GM12873 (cell line): ENCODE data around the gene C1orf198.

Experiments used
- CTCF ChIP-seq: IDR thresholded peaks from 2 replicates; pipeline ENCODE4 v1.5.1; 2012; ENCODE audit warnings: low read depth, mild to moderate bottlenecking, moderate library complexity, low read length, control low read depth; ENCODE audit not compliant: insufficient read depth; ENCODE audit errors: missing control alignments

Gene C1orf198

GRCh38 chr1:230852959-230853358 lies 15.4 kb downstream of the C1orf198 start:
- no peak for TF ChIP-seq CTCF

GRCh38 chr1:230851291-230851691 lies 17.0 kb downstream of the C1orf198 start:
- TF ChIP-seq CTCF, result no peak

- TF ChIP-seq CTCF, result no peak
Observed at GRCh38 chr1:230850547-230850946, 17.8 kb downstream of the C1orf198 start.

DNA sequence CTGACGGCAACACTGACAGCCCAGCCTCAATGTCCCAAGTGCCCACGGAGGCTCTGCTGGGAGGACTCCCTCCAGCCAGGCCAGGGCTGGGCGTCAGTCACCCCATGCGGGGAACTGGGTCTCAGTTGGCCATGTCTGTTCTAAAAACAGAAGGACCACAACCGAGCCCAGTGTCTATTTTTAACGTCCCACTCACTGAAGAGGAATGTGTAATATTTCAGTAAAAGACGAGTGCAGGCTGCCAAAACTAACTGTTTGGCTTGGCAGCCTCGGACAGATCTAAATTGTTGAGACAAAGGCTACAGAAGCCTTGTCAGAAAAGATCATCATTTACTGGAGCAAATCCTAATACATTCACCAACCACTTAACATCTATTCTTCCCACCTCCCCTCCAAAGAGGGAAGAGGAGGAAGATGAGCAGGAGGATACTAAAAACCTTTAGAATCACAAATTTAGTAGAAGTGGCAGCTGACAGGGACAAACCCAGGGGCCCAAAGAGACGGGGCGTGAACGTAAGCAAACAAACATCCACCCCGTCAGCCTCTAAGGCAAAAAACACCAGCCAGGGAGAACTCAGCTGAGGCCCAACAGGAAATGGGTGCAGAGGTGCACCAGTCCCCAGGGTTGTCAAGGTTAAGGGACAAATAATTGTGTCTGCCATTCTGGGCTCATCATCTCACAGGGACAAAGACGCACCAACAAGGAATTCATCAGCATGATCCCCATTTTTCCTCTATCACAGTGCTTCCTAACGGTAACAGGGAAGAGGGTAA lies 18.7 kb downstream of the C1orf198 start:
- no peak for TF ChIP-seq CTCF

DNA sequence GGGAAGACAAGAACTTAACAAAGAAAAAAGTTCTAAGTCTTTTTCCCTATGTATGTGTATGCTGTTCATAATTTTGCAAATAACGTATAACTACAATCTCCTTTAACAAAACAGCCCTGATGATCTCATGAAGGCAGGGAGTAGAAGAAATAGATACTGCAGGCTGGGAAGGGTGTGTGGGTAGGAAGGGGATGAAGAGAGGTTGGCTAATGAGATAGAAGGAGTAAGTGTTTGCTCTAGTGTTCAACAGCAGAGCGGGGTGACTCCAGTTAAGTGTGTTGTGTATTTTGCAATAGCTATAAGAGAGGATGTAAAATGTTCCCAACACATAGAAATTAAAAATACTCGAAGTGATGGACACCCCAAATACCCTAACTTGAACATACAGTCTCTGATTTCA lies 20.1 kb downstream of the C1orf198 start:
- TF ChIP-seq CTCF, result no peak

GRCh38 chr1:230844561-230844960 lies 23.8 kb downstream of the C1orf198 start:
- TF ChIP-seq CTCF, result no peak

GRCh38 chr1:230843503-230844309 lies 24.6 kb downstream of the C1orf198 start:
- no peak for TF ChIP-seq CTCF
